IMR-90 (cell line): ENCODE measurements around the gene HINT3. TPM values are rescaled to one million over a fixed set of nuclear protein-coding genes. Genes with fewer than 3 reads are reported as not detected.

Source experiments
- ATAC-seq: fragments of 200-7000 bp; cut with Tn5 transposase; 2 replicates; pipeline ENCODE4 v1.9.1; 2020; ENCODE audit warnings: low read depth, mild to moderate bottlenecking, moderate library complexity
- BruUV-seq: library from RNA; stranded (reverse); fragments of 400-500 nt; replicated peaks from 2 replicates; lab custom pipeline; 2021; lab: Mats Ljungman, UMichigan
- CTCF ChIA-PET: fragments of 300-600 bp; formaldehyde crosslinking; extraction: SDS; loops from one replicate; lab custom pipeline; 2021; ENCODE audit warnings: antibody characterized with exemption; lab: Yijun Ruan, JAX
- POLR2A ChIA-PET: fragments of 300-600 bp; sonication (Branson Sonifier 250); formaldehyde crosslinking; loops from one replicate; lab custom pipeline; 2022; ENCODE audit warnings: antibody characterized with exemption; ENCODE audit not compliant: unreplicated experiment; lab: Charles Lee
- DNase-seq: peaks from one replicate; pipeline ENCODE4 v3.0.0; 2013
- H2AFZ ChIP-seq: replicated peaks from 2 replicates; pipeline ENCODE3; 2013; ENCODE audit warnings: low read length, mild to moderate bottlenecking; ENCODE audit not compliant: poor library complexity
- H2AK5ac ChIP-seq: 2 replicates; pipeline ENCODE4 v1.6.1; 2013; ENCODE audit warnings: low read depth, low read length, inconsistent platforms
- H2AK9ac ChIP-seq: replicated peaks from 2 replicates; pipeline ENCODE3; 2013; ENCODE audit warnings: mild to moderate bottlenecking, low read depth, low read length, moderate library complexity; ENCODE audit not compliant: poor library complexity
- H2BK120ac ChIP-seq: 2 replicates; pipeline ENCODE4 v1.6.1; 2013; ENCODE audit warnings: low read depth, low read length, inconsistent platforms
- H2BK15ac ChIP-seq: 3 replicates; pipeline ENCODE4 v1.6.1; 2013; ENCODE audit warnings: low read depth, low read length, inconsistent platforms
- H2BK20ac ChIP-seq: 2 replicates; pipeline ENCODE4 v1.6.1; 2013; ENCODE audit warnings: low read depth, mild to moderate bottlenecking, inconsistent platforms, low read length, moderate library complexity
- H2BK5ac ChIP-seq: 2 replicates; pipeline ENCODE4 v1.6.1; 2013; ENCODE audit warnings: mild to moderate bottlenecking, low read depth, low read length, inconsistent platforms; ENCODE audit not compliant: poor library complexity, severe bottlenecking
- H3K14ac ChIP-seq: replicated peaks from 2 replicates; pipeline ENCODE4 v1.6.1; 2013; ENCODE audit warnings: low read depth, low read length, inconsistent platforms
- H3K18ac ChIP-seq: 2 replicates; pipeline ENCODE4 v1.6.1; 2013; ENCODE audit warnings: low read depth, low read length, control low read depth
- H3K23ac ChIP-seq: 2 replicates; pipeline ENCODE4 v1.6.1; 2013; ENCODE audit warnings: low read depth, low read length, inconsistent platforms
- H3K27ac ChIP-seq: 2 replicates; pipeline ENCODE4 v1.5.1; 2013; ENCODE audit warnings: mild to moderate bottlenecking, control low read depth, low read length; ENCODE audit not compliant: insufficient read depth
- H3K27me3 ChIP-seq: 2 replicates; pipeline ENCODE4 v1.6.1; 2013; ENCODE audit warnings: low read length; ENCODE audit not compliant: control insufficient read depth, insufficient read depth
- H3K36me3 ChIP-seq: 2 replicates; pipeline ENCODE4 v1.6.1; 2013; ENCODE audit warnings: low read length, mixed read lengths; ENCODE audit not compliant: control insufficient read depth, insufficient read depth
- H3K4ac ChIP-seq: 2 replicates; pipeline ENCODE4 v1.6.1; 2013; ENCODE audit warnings: low read depth, low read length, inconsistent platforms
- H3K4me1 ChIP-seq: 2 replicates; pipeline ENCODE4 v1.6.1; 2013; ENCODE audit warnings: low read length, mixed read lengths; ENCODE audit not compliant: control insufficient read depth, insufficient read depth
- H3K4me2 ChIP-seq: 2 replicates; pipeline ENCODE4 v1.6.1; 2013; ENCODE audit warnings: low read depth, mild to moderate bottlenecking, control low read depth, low read length, moderate library complexity
- H3K4me3 ChIP-seq: 2 replicates; pipeline ENCODE4 v1.5.1; 2013; ENCODE audit warnings: low read depth, mild to moderate bottlenecking, control low read depth, low read length, moderate library complexity; ENCODE audit not compliant: insufficient read depth
- H3K56ac ChIP-seq: 2 replicates; pipeline ENCODE4 v1.6.1; 2013; ENCODE audit warnings: low read length, inconsistent platforms; ENCODE audit not compliant: insufficient read depth; ENCODE audit errors: extremely low read depth
- H3K79me1 ChIP-seq, 2 experiments: 2 replicates each; pipeline ENCODE4 v1.6.1; 2013; ENCODE audit warnings: low read length in 2 of 2, inconsistent platforms in 1 of 2, low read depth in 1 of 2
- H3K9ac ChIP-seq: 2 replicates; pipeline ENCODE4 v1.6.1; 2013; ENCODE audit warnings: low read depth, low read length, control low read depth
- H3K9me1 ChIP-seq: 2 replicates; pipeline ENCODE4 v1.6.1; 2013; ENCODE audit warnings: low read length, inconsistent platforms; ENCODE audit not compliant: insufficient read depth
- H3K9me3 ChIP-seq: 2 replicates; pipeline ENCODE4 v1.6.1; 2013; ENCODE audit warnings: low read length; ENCODE audit not compliant: control insufficient read depth, insufficient read depth
- H4K20me1 ChIP-seq: 2 replicates; pipeline ENCODE4 v1.6.1; 2013; ENCODE audit warnings: low read length, inconsistent platforms; ENCODE audit not compliant: insufficient read depth
- H4K5ac ChIP-seq: 2 replicates; pipeline ENCODE4 v1.6.1; 2013; ENCODE audit warnings: mild to moderate bottlenecking, low read depth, low read length, control low read depth
- H4K8ac ChIP-seq, 2 experiments: 2 replicates each; pipeline ENCODE4 v1.6.1; 2013; ENCODE audit warnings: low read depth in 2 of 2, low read length in 2 of 2, control low read depth in 1 of 2, inconsistent platforms in 1 of 2
- H4K91ac ChIP-seq: 2 replicates; pipeline ENCODE4 v1.6.1; 2013; ENCODE audit warnings: low read depth, low read length, inconsistent platforms; ENCODE audit not compliant: insufficient read depth
- BHLHE40 ChIP-seq: fragments of 150-350 bp; IDR thresholded peaks from 2 replicates; pipeline ENCODE4 v1.6.1; 2016; ENCODE audit warnings: mild to moderate bottlenecking, low read depth, low read length
- CTCF ChIP-seq: conservative IDR thresholded peaks from 2 replicates; pipeline ENCODE4 v1.5.1; 2012; ENCODE audit warnings: mild to moderate bottlenecking, low read depth, low read length, improper control_type of control experiment
- RAD21 ChIP-seq: IDR thresholded peaks from 2 replicates; pipeline ENCODE4 v1.6.1; 2012; ENCODE audit warnings: low read length, improper control_type of control experiment
- SMC3 ChIP-seq: fragments of 150-350 bp; IDR thresholded peaks from 2 replicates; pipeline ENCODE4 v1.6.1; 2016; ENCODE audit warnings: low read depth, mild to moderate bottlenecking, antibody characterized with exemption, low read length, moderate library complexity
- WGBS, 2 experiments: methylation state at CpG; one replicate each; pipeline versions ENCODE4 v1.1.5 to v1.1.7; 2013; ENCODE audit warnings: missing lambda C conversion rate in 2 of 2; ENCODE audit not compliant: insufficient read length in 1 of 2; ENCODE audit errors: extremely low coverage in 2 of 2; 5-methylcytosine and 5-hydroxymethylcytosine counted together
- dilution Hi-C: fragments of 300-500 bp; cut with HindIII; formaldehyde crosslinking; loops from one replicate; pipeline ENCODE4 v1.14.3; 2018; ENCODE audit warnings: low sequenced_read_pairs; ENCODE audit not compliant: unreplicated experiment
- in situ Hi-C: fragments of 300-500 bp; cut with MboI; formaldehyde crosslinking; loops from 3 replicates; pipeline ENCODE4 v1.14.3; 2019; ENCODE audit warnings: low sequenced_read_pairs, inconsistent platforms, mixed read lengths
- intact Hi-C: fragments of 100-400 bp; cut with micrococcal nuclease; formaldehyde crosslinking; loops from 2 replicates; pipeline ENCODE4 v1.10.0; 2022
- polyA plus RNA-seq, 3 experiments: library from polyadenylated mRNA; depleted of rRNA; stranded (reverse); fragments of >200 nt; gene quantifications; 2 replicates each; pipeline ENCODE4 v1.2.3, GENCODE V29; 2012; ENCODE audit warnings: low replicate concordance in 1 of 3
- total RNA-seq: library from RNA; depleted of rRNA; stranded (reverse); fragments of >200 nt; gene quantifications from 2 replicates; pipeline ENCODE4 v1.2.3, GENCODE V29; 2012

Gene HINT3
- total and polyA plus RNA-seq, 2 of the 4 experiments (the other 2 are of a cell fraction): 3.4 to 6.5 TPM

GRCh38 chr6:125962900-125963497 lies 6.4 kb downstream of the HINT3 start:
- H3K23ac ChIP-seq: no peak overlapping the region
- 93% methylated on average over 2 of the region's 8 CpGs; no CpG with 5 or more reads in 1 of the 2 experiments for WGBS, 2 experiments
- H3K79me1 ChIP-seq: peaks cover 18% of the 10 kb centered on the region in 2 experiments
- ChIA-PET POLR2A (no interaction called here), CTCF (interaction anchor here (0.6 to 1.5 kb wide), 4 partner anchors 10 to 499 kb away, joined by 3 to 5 read pairs (median 3); no protein-coding TSS in a partner anchor)
- H3K9me1 ChIP-seq: no peaks in the 10 kb centered on the region; the same call in 1 of the 2 replicates
- no TSS peak for BruUV-seq
- H3K4me1 ChIP-seq: no peaks in the 10 kb centered on the region
- no peak overlapping the region for H4K8ac ChIP-seq
- intact Hi-C loops: loop anchor here (10.0 kb wide), 1 partner anchor 398 kb away; no protein-coding TSS in a partner anchor
- H2BK5ac ChIP-seq: no peak overlapping the region
- DNase-seq (no peak), ATAC-seq (no peak)
- peaks cover 2% of the 10 kb centered on the region; the same call in 1 of the 2 replicates for H3K36me3 ChIP-seq
- no peak overlapping the region for H2AFZ ChIP-seq
- TF ChIP-seq BHLHE40 (no peak), RAD21 (no peak), SMC3 (no peak), CTCF (no peak)
- H3K27ac ChIP-seq: no peak overlapping the region
- dilution Hi-C loops: no loop called here
- H3K18ac ChIP-seq: no peak overlapping the region
- no peak overlapping the region for H3K14ac ChIP-seq
- H3K27me3 ChIP-seq: no peaks in the 10 kb centered on the region
- no peak overlapping the region for H3K56ac ChIP-seq
- in situ Hi-C loops: no loop called here
- H3K9ac ChIP-seq: no peak overlapping the region
- H2BK120ac ChIP-seq: no peak overlapping the region
- H4K20me1 ChIP-seq: no peaks in the 10 kb centered on the region
- no peak overlapping the region for H3K4me3 ChIP-seq
- no peak overlapping the region for H2AK5ac ChIP-seq
- H4K5ac ChIP-seq: no peak overlapping the region
- no peak overlapping the region for H3K4ac ChIP-seq
- H2BK20ac ChIP-seq: no peak overlapping the region
- no peak overlapping the region for H2BK15ac ChIP-seq
- H3K4me2 ChIP-seq: no peak overlapping the region
- no peaks in the 10 kb centered on the region for H3K9me3 ChIP-seq
- H2AK9ac ChIP-seq: no peak overlapping the region
- H4K91ac ChIP-seq: no peak overlapping the region
